MCF 10A (cell line): Measurements from ENCODE around the gene SMIM3. TPM values are rescaled to one million over a fixed set of nuclear protein-coding genes. Genes with fewer than 3 reads are reported as not detected.

Source experiments
- BruUV-seq: library from RNA; stranded (reverse); fragments of 400-500 nt; replicated peaks from 2 replicates; lab custom pipeline; 2021; lab: Mats Ljungman, UMichigan
- CTCF ChIA-PET: fragments of 300-600 bp; sonication (Branson Sonifier 250); formaldehyde crosslinking; extraction: SDS; loops from one replicate; lab custom pipeline; 2021; ENCODE audit warnings: antibody characterized with exemption, inconsistent platforms; lab: Yijun Ruan, JAX
- POLR2A ChIA-PET: fragments of 300-600, 350-650 bp; sonication (Branson Sonifier 250); formaldehyde crosslinking; extraction: SDS; loops from one replicate; lab custom pipeline; 2020; ENCODE audit warnings: antibody characterized with exemption, inconsistent platforms; lab: Yijun Ruan, JAX
- DNase-seq: peaks from one replicate; pipeline ENCODE4 v3.0.0-alpha.2; 2018; ENCODE audit not compliant: unreplicated experiment
- H3K27ac Mint-ChIP-seq: one replicate; pipeline ENCODE4 v1.8.0; 2022; ENCODE audit warnings: mild to moderate bottlenecking, low read depth, mixed read lengths; ENCODE audit not compliant: unreplicated experiment
- H3K27me3 Mint-ChIP-seq: one replicate; pipeline ENCODE4 v1.8.0; 2022; ENCODE audit warnings: mixed read lengths; ENCODE audit not compliant: insufficient read depth, unreplicated experiment
- H3K36me3 Mint-ChIP-seq: one replicate; pipeline ENCODE4 v1.8.0; 2022; ENCODE audit warnings: mild to moderate bottlenecking, moderate library complexity, mixed read lengths; ENCODE audit not compliant: insufficient read depth, unreplicated experiment
- H3K4me1 Mint-ChIP-seq: one replicate; pipeline ENCODE4 v1.8.0; 2022; ENCODE audit warnings: mixed read lengths; ENCODE audit not compliant: insufficient read depth, unreplicated experiment
- H3K4me3 Mint-ChIP-seq: one replicate; pipeline ENCODE4 v1.8.0; 2022; ENCODE audit warnings: mild to moderate bottlenecking, moderate library complexity, mixed read lengths; ENCODE audit not compliant: unreplicated experiment
- H3K9me3 Mint-ChIP-seq: one replicate; pipeline ENCODE4 v1.8.0; 2022; ENCODE audit warnings: mixed read lengths; ENCODE audit not compliant: unreplicated experiment
- intact Hi-C: fragments of 100-400 bp; cut with micrococcal nuclease; formaldehyde crosslinking; loops from 2 replicates; pipeline ENCODE4 v1.14.1; 2022
- total RNA-seq: library from RNA; stranded (reverse); gene quantifications from 2 replicates; pipeline ENCODE4 v1.2.3, GENCODE V29; 2022
- TF ChIP-seq, protein P1 (sequence below): fragments of 200-600 bp; IDR thresholded peaks from one replicate; pipeline ENCODE4 v1.8.0; 2022; ENCODE audit warnings: antibody characterized with exemption, mild to moderate bottlenecking; ENCODE audit not compliant: unreplicated experiment

SMIM3 gene
- total RNA-seq, 1 experiment from 2014 or later: 21.7 TPM

DNA sequence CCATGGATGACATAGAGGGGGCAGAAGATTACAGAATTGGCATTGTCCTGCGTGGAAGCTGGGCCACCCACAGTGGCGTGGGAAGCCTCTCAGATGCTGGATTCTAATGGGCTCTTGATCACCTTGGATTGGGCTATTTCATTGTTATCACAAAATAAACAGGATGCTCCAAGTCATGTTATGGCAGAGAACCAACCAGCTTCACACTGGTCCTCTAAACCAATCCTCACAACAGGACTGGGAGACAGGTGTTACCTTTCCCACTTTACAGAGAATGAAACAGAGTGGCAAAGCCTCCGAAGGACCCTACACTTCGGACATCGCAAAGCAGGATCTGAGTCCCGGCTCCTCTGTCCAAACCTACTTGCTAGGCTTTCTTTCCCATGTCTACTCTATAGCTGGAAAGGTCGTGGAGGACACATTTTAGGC lies 455 bp upstream of the SMIM3 start:
- ChIA-PET CTCF (interaction anchor here (0.6 to 14.2 kb wide), 26 partner anchors 9 to 326 kb away, joined by 3 to 348 read pairs (median 6); partner anchors contain the start of genes DCTN4, IRGM and RBM22), POLR2A (interaction anchor here (0.9 to 18.5 kb wide), 19 partner anchors 9 to 475 kb away, joined by 3 to 541 read pairs (median 4); partner anchors contain the start of genes DCTN4, GM2A, RBM22 and RPS14)
- intact Hi-C loops: loop anchor here (1.0 to 10.0 kb wide), 2 partner anchors 15 to 323 kb away; no protein-coding TSS in a partner anchor
- no peaks in the 10 kb centered on the region for H3K9me3 Mint-ChIP-seq
- BruUV-seq: TSS peak; percentile 34
- peak overlapping the region; percentile 99 for H3K4me3 Mint-ChIP-seq
- peak overlapping the region; percentile 91 for H3K27ac Mint-ChIP-seq
- TF ChIP-seq, protein P1, sequence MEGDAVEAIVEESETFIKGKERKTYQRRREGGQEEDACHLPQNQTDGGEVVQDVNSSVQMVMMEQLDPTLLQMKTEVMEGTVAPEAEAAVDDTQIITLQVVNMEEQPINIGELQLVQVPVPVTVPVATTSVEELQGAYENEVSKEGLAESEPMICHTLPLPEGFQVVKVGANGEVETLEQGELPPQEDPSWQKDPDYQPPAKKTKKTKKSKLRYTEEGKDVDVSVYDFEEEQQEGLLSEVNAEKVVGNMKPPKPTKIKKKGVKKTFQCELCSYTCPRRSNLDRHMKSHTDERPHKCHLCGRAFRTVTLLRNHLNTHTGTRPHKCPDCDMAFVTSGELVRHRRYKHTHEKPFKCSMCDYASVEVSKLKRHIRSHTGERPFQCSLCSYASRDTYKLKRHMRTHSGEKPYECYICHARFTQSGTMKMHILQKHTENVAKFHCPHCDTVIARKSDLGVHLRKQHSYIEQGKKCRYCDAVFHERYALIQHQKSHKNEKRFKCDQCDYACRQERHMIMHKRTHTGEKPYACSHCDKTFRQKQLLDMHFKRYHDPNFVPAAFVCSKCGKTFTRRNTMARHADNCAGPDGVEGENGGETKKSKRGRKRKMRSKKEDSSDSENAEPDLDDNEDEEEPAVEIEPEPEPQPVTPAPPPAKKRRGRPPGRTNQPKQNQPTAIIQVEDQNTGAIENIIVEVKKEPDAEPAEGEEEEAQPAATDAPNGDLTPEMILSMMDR: no peak
- no peaks in the 10 kb centered on the region for H3K27me3 Mint-ChIP-seq
- no peaks in the 10 kb centered on the region for H3K36me3 Mint-ChIP-seq
- no peak for DNase-seq
- H3K4me1 Mint-ChIP-seq: peaks cover 48% of the 10 kb centered on the region

DNA sequence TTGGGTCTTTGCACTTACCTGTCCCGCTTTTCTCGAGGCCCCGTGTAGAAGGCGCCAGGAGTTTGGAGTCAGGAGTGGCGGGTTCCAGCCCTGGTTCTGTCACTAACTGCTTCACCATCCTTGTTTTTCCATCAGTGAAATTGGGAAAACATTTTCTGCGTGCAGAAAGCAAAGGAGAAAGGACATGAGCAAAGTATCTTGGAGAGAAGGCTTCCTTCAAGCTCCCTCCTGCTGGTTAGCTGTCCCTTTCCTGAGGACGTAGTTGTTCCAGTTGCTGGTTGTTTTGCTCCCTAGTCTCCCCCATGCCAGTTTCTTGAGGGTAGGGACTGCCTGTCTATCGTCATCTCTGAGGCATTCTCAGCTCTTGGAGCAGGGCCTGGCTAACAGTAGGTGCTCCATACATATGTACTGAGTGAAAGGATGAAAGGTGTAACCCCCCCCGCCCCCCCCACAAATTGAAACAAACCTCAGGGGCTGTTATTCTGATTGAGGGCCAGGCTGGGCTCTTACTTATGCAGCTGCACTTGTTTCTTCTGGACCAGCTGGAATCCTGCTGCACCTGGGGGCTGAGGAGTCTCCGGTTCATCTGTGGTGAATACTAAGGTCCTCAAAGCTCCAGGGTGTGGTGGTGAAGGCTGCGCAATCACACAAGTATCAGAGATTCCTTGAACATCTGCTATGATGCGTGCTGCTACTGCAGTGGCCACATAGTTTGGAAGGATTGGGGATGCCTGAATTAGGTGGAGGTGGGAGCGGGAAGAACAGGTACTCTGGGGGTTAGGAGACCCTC lies 1.0 kb downstream of the SMIM3 start:
- Mint-ChIP-seq H3K27ac (peak overlapping the region; percentile 91), H3K4me3 (peak overlapping the region; percentile 99), H3K36me3 (no peaks in the 10 kb centered on the region), H3K4me1 (peaks cover 46% of the 10 kb centered on the region), H3K9me3 (no peaks in the 10 kb centered on the region), H3K27me3 (no peaks in the 10 kb centered on the region)
- ChIA-PET POLR2A (interaction anchor here (0.6 to 18.5 kb wide), 23 partner anchors 7 to 994 kb away, joined by 3 to 541 read pairs (median 4); partner anchors contain the start of genes CCDC69, DCTN4, RBM22 and RPS14), CTCF (interaction anchor here (0.6 to 14.2 kb wide), 34 partner anchors 10 to 336 kb away, joined by 3 to 348 read pairs (median 5); partner anchors contain the start of genes DCTN4, IRGM and RBM22)
- BruUV-seq: no TSS peak
- DNase-seq: peak; percentile 59
- intact Hi-C loops: loop anchor here (1.0 to 10.0 kb wide), 4 partner anchors 21 to 325 kb away; no protein-coding TSS in a partner anchor
- TF ChIP-seq, protein P1: no peak

DNA sequence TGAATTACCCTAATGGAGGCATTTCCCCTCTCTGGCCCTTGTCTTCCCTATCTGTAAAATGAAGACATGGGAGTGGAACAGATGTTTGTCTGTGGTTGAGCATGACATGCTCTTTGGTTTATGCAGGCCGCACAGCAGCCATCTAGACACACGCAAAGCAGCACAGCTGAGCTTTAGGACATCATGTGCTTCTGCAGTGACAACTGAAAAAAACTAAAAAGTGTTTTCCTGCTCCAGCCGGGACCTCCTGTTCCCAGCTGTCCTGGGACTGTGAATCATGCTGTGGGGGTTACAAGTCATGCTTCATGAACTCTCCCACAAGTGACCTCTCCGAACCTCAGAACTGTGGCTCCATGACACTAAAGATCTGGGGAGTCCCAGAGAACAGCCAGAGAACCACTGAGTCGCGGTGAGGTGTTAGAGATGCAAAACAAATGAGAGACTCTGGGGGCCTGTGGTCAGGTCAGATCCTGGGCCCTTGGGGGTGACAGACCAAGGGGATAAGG lies 1.7 kb downstream of the SMIM3 start:
- ChIA-PET POLR2A (interaction anchor here (0.6 to 18.5 kb wide), 12 partner anchors 8 to 443 kb away, joined by 3 to 541 read pairs (median 7); partner anchors contain the start of genes CCDC69, DCTN4, RBM22 and SYNPO), CTCF (interaction anchor here (0.7 to 14.2 kb wide), 20 partner anchors 9 to 335 kb away, joined by 3 to 348 read pairs (median 16); partner anchors contain the start of genes DCTN4, IRGM and RBM22)
- no peaks in the 10 kb centered on the region for H3K27me3 Mint-ChIP-seq
- H3K4me3 Mint-ChIP-seq: peak overlapping the region; percentile 99
- no TSS peak for BruUV-seq
- H3K36me3 Mint-ChIP-seq: no peaks in the 10 kb centered on the region
- peak; percentile 56 for DNase-seq
- no peaks in the 10 kb centered on the region for H3K9me3 Mint-ChIP-seq
- peak overlapping the region; percentile 91 for H3K27ac Mint-ChIP-seq
- H3K4me1 Mint-ChIP-seq: peaks cover 50% of the 10 kb centered on the region
- TF ChIP-seq, protein P1: no peak
- intact Hi-C loops: loop anchor here (1.0 kb wide), 1 partner anchor 22 kb away; no protein-coding TSS in a partner anchor
